ENCODE measurements around the gene GLYR1. TPM values are rescaled to one million over a fixed set of nuclear protein-coding genes. Genes with fewer than 3 reads are reported as not detected.
A peak's percentile ranks its signal among the peaks of the same experiment; 100 is the strongest.

Gene GLYR1
- total RNA-seq, 4 donors from 2014 or later = 31.9 to 47.9 (median 45.8) TPM

GRCh38 chr16:4859190-4859899, 12.3 kb upstream of the GLYR1 start:
- Histone ChIP-seq H3K27ac (peak overlapping the region in 2 of 4 donors; percentile 51 to 71), H3K9me3 (no peaks in the 10 kb centered on the region), H3K36me3 (peaks cover 28 to 99% (median 36%) of the 10 kb centered on the region in 3 donors), H3K4me1 (peaks cover 0 to 8% (median 0%) of the 10 kb centered on the region in 3 donors), H3K27me3 (no peaks in the 10 kb centered on the region), H3K4me3 (no peak overlapping the region)
- DNase-seq = no peak
- intact Hi-C loops (cut with DNase I) = no loop called here
- 83 to 91% methylated on average over 14 to 15 of the region's 17 CpGs for WGBS, 2 donors
- TF ChIP-seq POLR2A (IDR thresholded peaks at IDR 0.05) = no peak
- TF ChIP-seq CTCF (IDR thresholded peaks at IDR 0.05) = no peak

- TF ChIP-seq POLR2A (IDR thresholded peaks at IDR 0.05) (no peak), CTCF (IDR thresholded peaks at IDR 0.05) (no peak)
- Histone ChIP-seq H3K4me3 (no peak overlapping the region), H3K4me1 (peaks cover 0 to 34% (median 18%) of the 10 kb centered on the region in 3 donors), H3K27ac (no peak overlapping the region), H3K9me3 (no peaks in the 10 kb centered on the region), H3K36me3 (peaks cover 25 to 82% (median 33%) of the 10 kb centered on the region in 3 donors), H3K27me3 (no peaks in the 10 kb centered on the region)
- intact Hi-C loops (cut with DNase I) = no loop called here
- 79 to 86% methylated on average over 2 of the region's 2 CpGs for WGBS, 2 donors
- no peak for DNase-seq
These were observed 8.7 kb upstream of the GLYR1 start for GRCh38 chr16:4855804-4856203.

GRCh38 chr16:4855371-4855770, 8.3 kb upstream of the GLYR1 start:
- Histone ChIP-seq H3K4me3 (no peak overlapping the region), H3K27ac (no peak overlapping the region), H3K9me3 (no peaks in the 10 kb centered on the region), H3K27me3 (no peaks in the 10 kb centered on the region), H3K4me1 (peaks cover 2 to 38% (median 22%) of the 10 kb centered on the region in 3 donors), H3K36me3 (peaks cover 21 to 78% (median 29%) of the 10 kb centered on the region in 3 donors)
- TF ChIP-seq CTCF (IDR thresholded peaks at IDR 0.05) (no peak), POLR2A (IDR thresholded peaks at IDR 0.05) (no peak)
- intact Hi-C loops (cut with DNase I) = no loop called here
- DNase-seq = no peak
- WGBS, 2 donors = 40 to 91% methylated on average over 1 to 5 of the region's 5 CpGs

- Histone ChIP-seq H3K36me3 (peaks cover 0 to 47% (median 11%) of the 10 kb centered on the region in 3 donors), H3K9me3 (no peaks in the 10 kb centered on the region), H3K27me3 (no peaks in the 10 kb centered on the region), H3K4me3 (no peak overlapping the region), H3K27ac (peak overlapping the region; percentile 21 to 59 (median 43)), H3K4me1 (peaks cover 15 to 57% (median 42%) of the 10 kb centered on the region in 3 donors)
- 50% methylated on average over 1 of the region's 1 CpG for WGBS, 2 donors
- TF ChIP-seq CTCF (IDR thresholded peaks at IDR 0.05) (no peak), POLR2A (IDR thresholded peaks at IDR 0.05) (no peak)
- DNase-seq = no peak
- intact Hi-C loops (cut with DNase I) = no loop called here
These were observed 5.3 kb upstream of the GLYR1 start for GRCh38 chr16:4852221-4852872.

GRCh38 chr16:4850211-4850610, 3.1 kb upstream of the GLYR1 start:
- intact Hi-C loops (cut with DNase I) = no loop called here
- H3K27me3 ChIP-seq = no peaks in the 10 kb centered on the region
- 56 to 66% methylated on average over 3 of the region's 3 CpGs for WGBS, 2 donors
- no peaks in the 10 kb centered on the region for H3K9me3 ChIP-seq
- no peak for TF ChIP-seq POLR2A (IDR thresholded peaks at IDR 0.05)
- no peak for TF ChIP-seq CTCF (IDR thresholded peaks at IDR 0.05)
- H3K4me3 ChIP-seq = peak overlapping the region in 1 of 4 donors; percentile 12
- H3K4me1 ChIP-seq = peaks cover 26 to 69% (median 53%) of the 10 kb centered on the region in 3 donors
- peaks cover 0 to 28% (median 7%) of the 10 kb centered on the region in 3 donors for H3K36me3 ChIP-seq
- no peak overlapping the region for H3K27ac ChIP-seq
- no peak for DNase-seq
